ENCODE results near the gene BCL2L13. TPM values are rescaled to one million over a fixed set of nuclear protein-coding genes. Genes with fewer than 3 reads are reported as not detected.

Gene BCL2L13
- total RNA-seq, 4 donors from 2014 or later, result 15.3 to 35.3 (median 30.1) TPM

GRCh38 chr22:17774206-17774925 is 135.8 kb downstream of the BCL2L13 start, which contains the start of gene BID:
Gene BID (minus strand): TSS chr22:17774469. CDS start chr22:17750116, 24,353 bp downstream.
- intact Hi-C loops (cut with DNase I; ENCODE audit: low total_unique reads), result no loop called here
- H3K27ac ChIP-seq, result peak within 1 kb of the TSS in 1 of 2 donors; percentile 31
- no peak for TF ChIP-seq CTCF (IDR thresholded peaks at IDR 0.05)
- no peak for TF ChIP-seq POLR2A (IDR thresholded peaks at IDR 0.05)

GRCh38 chr22:17774926-17775685 is 136.5 kb downstream of the BCL2L13 start:
- Histone ChIP-seq H3K27ac (no peak overlapping the region), H3K9me3 (no peaks in the 10 kb centered on the region), H3K27me3 (no peaks in the 10 kb centered on the region), H3K4me3 (no peak overlapping the region), H3K4me1 (no peaks in the 10 kb centered on the region), H3K36me3 (no peaks in the 10 kb centered on the region)
- no peak for DNase-seq
- intact Hi-C loops (cut with DNase I; ENCODE audit: low total_unique reads), result no loop called here
- TF ChIP-seq CTCF (IDR thresholded peaks at IDR 0.05) (no peak), POLR2A (IDR thresholded peaks at IDR 0.05) (no peak)

More at GRCh38 chr22:17774206-17774925, 135.8 kb downstream of the BCL2L13 start, which contains the start of gene BID:
- Histone ChIP-seq H3K9me3 (no peaks in the 10 kb centered on the region), H3K4me1 (no peaks in the 10 kb centered on the region), H3K27me3 (no peaks in the 10 kb centered on the region), H3K36me3 (no peaks in the 10 kb centered on the region), H3K4me3 (peak within 1 kb of the TSS; percentile 36 to 63)
- DNase-seq, result peak in 1 of 2 donors; percentile 28

- H3K27ac ChIP-seq, result no peak overlapping the region
- no peak for DNase-seq
- H3K9me3 ChIP-seq, result no peaks in the 10 kb centered on the region
- intact Hi-C loops (cut with DNase I; ENCODE audit: low total_unique reads), result no loop called here
- no peaks in the 10 kb centered on the region for H3K36me3 ChIP-seq
- H3K27me3 ChIP-seq, result no peaks in the 10 kb centered on the region
- no peak for TF ChIP-seq POLR2A (IDR thresholded peaks at IDR 0.05)
- TF ChIP-seq CTCF (IDR thresholded peaks at IDR 0.05), result no peak
- no peak overlapping the region for H3K4me3 ChIP-seq
- no peaks in the 10 kb centered on the region for H3K4me1 ChIP-seq
Observed at GRCh38 chr22:17775781-17776465, 137.4 kb downstream of the BCL2L13 start.

- intact Hi-C loops (cut with DNase I; ENCODE audit: low total_unique reads), result no loop called here
- TF ChIP-seq CTCF (IDR thresholded peaks at IDR 0.05) (no peak), POLR2A (IDR thresholded peaks at IDR 0.05) (no peak)
- H3K27ac ChIP-seq, result no peak overlapping the region
- DNase-seq, result no peak
- no peaks in the 10 kb centered on the region for H3K36me3 ChIP-seq
- H3K27me3 ChIP-seq, result no peaks in the 10 kb centered on the region
- no peak overlapping the region for H3K4me3 ChIP-seq
- no peaks in the 10 kb centered on the region for H3K9me3 ChIP-seq
- no peaks in the 10 kb centered on the region for H3K4me1 ChIP-seq
Observed at GRCh38 chr22:17777005-17777716, 138.6 kb downstream of the BCL2L13 start.

Measured in uterus (tissue), 4 donors.